ENCODE data around the gene PNLDC1.

DNA sequence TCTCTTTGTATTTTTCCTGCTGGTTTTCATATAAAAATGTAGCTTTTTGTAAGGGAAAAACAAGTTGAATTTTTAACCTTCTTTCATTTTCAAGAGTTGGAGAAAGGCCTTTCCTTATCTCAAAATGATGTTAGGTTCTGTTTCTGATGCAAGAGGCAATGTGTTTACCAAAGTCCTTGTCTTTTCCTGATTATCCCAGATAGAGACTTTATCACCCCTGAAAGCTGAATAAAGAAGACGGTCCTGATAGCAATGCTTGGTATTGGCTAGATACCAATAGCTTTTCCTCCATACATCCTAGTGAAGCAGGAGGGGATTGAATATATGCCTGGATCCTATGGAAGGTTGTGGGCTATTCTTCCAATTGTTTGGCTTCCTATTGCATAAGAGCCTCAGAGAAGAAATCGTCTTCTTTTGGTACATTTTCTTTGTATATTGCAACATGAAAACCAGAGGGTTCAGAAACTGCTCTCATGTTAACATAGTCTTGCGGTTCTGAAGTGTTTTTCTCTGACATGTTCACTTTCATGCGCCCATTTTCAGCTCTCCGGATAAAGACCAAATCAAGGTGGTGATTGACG lies 5.5 kb downstream of the PNLDC1 start:
- TF ChIP-seq, protein P1, sequence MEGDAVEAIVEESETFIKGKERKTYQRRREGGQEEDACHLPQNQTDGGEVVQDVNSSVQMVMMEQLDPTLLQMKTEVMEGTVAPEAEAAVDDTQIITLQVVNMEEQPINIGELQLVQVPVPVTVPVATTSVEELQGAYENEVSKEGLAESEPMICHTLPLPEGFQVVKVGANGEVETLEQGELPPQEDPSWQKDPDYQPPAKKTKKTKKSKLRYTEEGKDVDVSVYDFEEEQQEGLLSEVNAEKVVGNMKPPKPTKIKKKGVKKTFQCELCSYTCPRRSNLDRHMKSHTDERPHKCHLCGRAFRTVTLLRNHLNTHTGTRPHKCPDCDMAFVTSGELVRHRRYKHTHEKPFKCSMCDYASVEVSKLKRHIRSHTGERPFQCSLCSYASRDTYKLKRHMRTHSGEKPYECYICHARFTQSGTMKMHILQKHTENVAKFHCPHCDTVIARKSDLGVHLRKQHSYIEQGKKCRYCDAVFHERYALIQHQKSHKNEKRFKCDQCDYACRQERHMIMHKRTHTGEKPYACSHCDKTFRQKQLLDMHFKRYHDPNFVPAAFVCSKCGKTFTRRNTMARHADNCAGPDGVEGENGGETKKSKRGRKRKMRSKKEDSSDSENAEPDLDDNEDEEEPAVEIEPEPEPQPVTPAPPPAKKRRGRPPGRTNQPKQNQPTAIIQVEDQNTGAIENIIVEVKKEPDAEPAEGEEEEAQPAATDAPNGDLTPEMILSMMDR (conservative IDR thresholded peaks at IDR 0.05 in 1 of 2, IDR thresholded peaks at IDR 0.05 in 1 of 2; ENCODE audit: extremely low read depth in 1 of 2, insufficient read depth in 1 of 2, low read depth in 1 of 2, low read length in 2 of 2), result no peak
- no peak for TF ChIP-seq EZH2 (IDR thresholded peaks at IDR 0.05; ENCODE audit: borderline replicate concordance, low read length)

Measured in mammary epithelial cell (primary cell).